Stomach smooth muscle (tissue), 2 donors: ENCODE measurements around the gene ROCK2.
A peak's percentile ranks its signal among the peaks of the same experiment; 100 is the strongest.

ENCODE experiments used
- H3K27ac ChIP-seq: one replicate; pipeline ENCODE4 v1.7.0; 2013; ENCODE audit warnings: mild to moderate bottlenecking, low read length, inconsistent platforms
- H3K27me3 ChIP-seq, 2 donors: one replicate each; pipeline ENCODE4 v1.7.0; 2013; ENCODE audit warnings: low read length in 2 of 2; ENCODE audit not compliant: insufficient read depth in 2 of 2, control insufficient read depth in 1 of 2
- H3K36me3 ChIP-seq, 2 donors: one replicate each; pipeline ENCODE4 v1.7.0; 2013; ENCODE audit warnings: low read length in 2 of 2; ENCODE audit not compliant: control insufficient read depth in 2 of 2, insufficient read depth in 2 of 2
- H3K4me1 ChIP-seq: one replicate; pipeline ENCODE4 v1.7.0; 2013; ENCODE audit warnings: low read length; ENCODE audit not compliant: control insufficient read depth, insufficient read depth
- H3K4me3 ChIP-seq, 2 donors: one replicate each; pipeline ENCODE4 v1.7.0; 2013; ENCODE audit warnings: low read length in 2 of 2
- H3K9ac ChIP-seq, 2 donors: one replicate each; pipeline ENCODE4 v1.7.0; 2013; ENCODE audit warnings: low read length in 2 of 2, mild to moderate bottlenecking in 1 of 2
- H3K9me3 ChIP-seq, 2 donors: one replicate each; pipeline ENCODE4 v1.7.0; 2013; ENCODE audit warnings: low read length in 2 of 2; ENCODE audit not compliant: control insufficient read depth in 2 of 2
- donor health status: healthy.
- donor health status: Pancreatic carcinoma.

Gene ROCK2

GRCh38 chr2:11142330-11142729 is 202.1 kb downstream of the ROCK2 start:
- Histone ChIP-seq H3K36me3 (no peaks in the 10 kb centered on the region), H3K27me3 (peaks cover 0 to 6% of the 10 kb centered on the region in 2 donors), H3K4me3 (no peak overlapping the region), H3K4me1 (no peaks in the 10 kb centered on the region), H3K9me3 (no peaks in the 10 kb centered on the region), H3K27ac (no peak overlapping the region), H3K9ac (no peak overlapping the region)

- H3K27ac ChIP-seq, result no peak overlapping the region
- no peak overlapping the region for H3K9ac ChIP-seq
- H3K4me3 ChIP-seq, result no peak overlapping the region
- no peaks in the 10 kb centered on the region for H3K36me3 ChIP-seq
- peaks cover 0 to 4% of the 10 kb centered on the region in 2 donors for H3K27me3 ChIP-seq
- no peaks in the 10 kb centered on the region for H3K4me1 ChIP-seq
- H3K9me3 ChIP-seq, result no peaks in the 10 kb centered on the region
Measured at GRCh38 chr2:11141319-11141718, 203.1 kb downstream of the ROCK2 start.

GRCh38 chr2:11140492-11140891 is 203.9 kb downstream of the ROCK2 start:
- Histone ChIP-seq H3K27ac (no peak overlapping the region), H3K27me3 (peaks cover 0 to 4% of the 10 kb centered on the region in 2 donors)

GRCh38 chr2:11134349-11134748 is 210.1 kb downstream of the ROCK2 start:
- Histone ChIP-seq H3K4me1 (peaks cover 27% of the 10 kb centered on the region), H3K9ac (no peak overlapping the region), H3K36me3 (no peaks in the 10 kb centered on the region), H3K27me3 (peaks cover 0 to 5% of the 10 kb centered on the region in 2 donors), H3K9me3 (no peaks in the 10 kb centered on the region), H3K4me3 (no peak overlapping the region), H3K27ac (no peak overlapping the region)

More at GRCh38 chr2:11140492-11140891, 203.9 kb downstream of the ROCK2 start:
- Histone ChIP-seq H3K4me3 (no peak overlapping the region), H3K4me1 (no peaks in the 10 kb centered on the region), H3K9me3 (no peaks in the 10 kb centered on the region), H3K36me3 (no peaks in the 10 kb centered on the region), H3K9ac (no peak overlapping the region)

- peak overlapping the region; percentile 84 to 85 for H3K4me3 ChIP-seq
- no peak overlapping the region for H3K27ac ChIP-seq
- H3K4me1 ChIP-seq, result peaks cover 27% of the 10 kb centered on the region
- H3K9ac ChIP-seq, result no peak overlapping the region
- H3K27me3 ChIP-seq, result peaks cover 0 to 5% of the 10 kb centered on the region in 2 donors
- H3K9me3 ChIP-seq, result no peaks in the 10 kb centered on the region
- no peaks in the 10 kb centered on the region for H3K36me3 ChIP-seq
Measured at GRCh38 chr2:11133936-11134320, 210.5 kb downstream of the ROCK2 start.

- peaks cover 0 to 5% of the 10 kb centered on the region in 2 donors for H3K27me3 ChIP-seq
- no peak overlapping the region for H3K27ac ChIP-seq
- H3K36me3 ChIP-seq, result no peaks in the 10 kb centered on the region
- peak overlapping the region; percentile 60 to 64 for H3K9ac ChIP-seq
- H3K4me1 ChIP-seq, result peaks cover 27% of the 10 kb centered on the region
- no peaks in the 10 kb centered on the region for H3K9me3 ChIP-seq
- peak overlapping the region; percentile 84 to 85 for H3K4me3 ChIP-seq
Measured at GRCh38 chr2:11133238-11133935, 211.0 kb downstream of the ROCK2 start.

GRCh38 chr2:11132036-11132671 is 212.3 kb downstream of the ROCK2 start:
- Histone ChIP-seq H3K4me1 (peaks cover 29% of the 10 kb centered on the region), H3K36me3 (no peaks in the 10 kb centered on the region), H3K27ac (no peak overlapping the region), H3K9ac (no peak overlapping the region), H3K27me3 (peaks cover 0 to 5% of the 10 kb centered on the region in 2 donors), H3K4me3 (peak overlapping the region in 1 of 2 donors; percentile 85), H3K9me3 (no peaks in the 10 kb centered on the region)

- Histone ChIP-seq H3K4me1 (peaks cover 29% of the 10 kb centered on the region), H3K4me3 (no peak overlapping the region), H3K9me3 (no peaks in the 10 kb centered on the region), H3K27ac (no peak overlapping the region), H3K36me3 (no peaks in the 10 kb centered on the region), H3K9ac (no peak overlapping the region), H3K27me3 (peaks cover 0 to 5% of the 10 kb centered on the region in 2 donors)
Measured at GRCh38 chr2:11131166-11131920, 213.1 kb downstream of the ROCK2 start.
